Measurements from ENCODE around the gene GCN1.
A peak's percentile ranks its signal among the peaks of the same experiment; 100 is the strongest.

Gene GCN1

DNA sequence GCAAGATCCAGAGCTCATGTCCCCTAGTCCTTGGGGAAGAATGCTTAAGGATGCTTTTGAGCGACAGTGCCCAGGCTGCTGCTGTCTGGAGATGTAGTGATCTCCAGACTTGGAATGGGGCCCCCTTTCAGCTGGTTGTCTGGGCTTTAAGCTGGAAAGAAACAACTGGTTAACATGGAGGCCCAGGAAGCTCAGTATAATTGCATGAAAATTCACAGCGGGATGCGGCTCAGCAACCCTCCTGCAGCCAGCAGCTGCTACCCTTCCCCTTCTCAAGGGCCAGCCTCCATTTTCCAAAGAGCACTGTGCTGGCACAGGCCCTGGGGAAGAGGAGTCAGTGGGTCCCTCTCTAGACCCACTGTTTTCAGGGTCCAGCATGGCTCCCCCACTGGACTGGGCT is 104.3 kb downstream of the GCN1 start:
- no peak for DNase-seq

DNA sequence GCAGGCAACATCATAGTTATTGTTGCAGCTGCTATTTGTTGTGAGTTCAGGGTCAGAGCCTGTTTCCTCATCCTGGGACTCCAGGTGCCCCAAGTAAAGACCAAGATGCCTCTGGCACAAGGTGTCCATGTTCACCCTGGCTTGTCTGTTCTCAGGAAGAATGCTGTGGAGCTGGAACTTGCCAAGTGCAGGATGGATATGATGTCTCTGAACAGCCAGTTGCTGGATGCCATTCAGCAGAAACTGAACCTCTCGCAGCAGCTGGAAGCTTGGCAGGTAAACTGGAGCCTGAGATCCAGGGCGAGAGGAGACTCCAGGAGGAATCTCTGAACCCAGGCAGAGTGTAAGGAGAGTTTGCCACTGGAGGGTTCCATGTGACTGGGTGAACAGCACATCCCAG is 104.7 kb downstream of the GCN1 start:
- no peak for DNase-seq

DNA sequence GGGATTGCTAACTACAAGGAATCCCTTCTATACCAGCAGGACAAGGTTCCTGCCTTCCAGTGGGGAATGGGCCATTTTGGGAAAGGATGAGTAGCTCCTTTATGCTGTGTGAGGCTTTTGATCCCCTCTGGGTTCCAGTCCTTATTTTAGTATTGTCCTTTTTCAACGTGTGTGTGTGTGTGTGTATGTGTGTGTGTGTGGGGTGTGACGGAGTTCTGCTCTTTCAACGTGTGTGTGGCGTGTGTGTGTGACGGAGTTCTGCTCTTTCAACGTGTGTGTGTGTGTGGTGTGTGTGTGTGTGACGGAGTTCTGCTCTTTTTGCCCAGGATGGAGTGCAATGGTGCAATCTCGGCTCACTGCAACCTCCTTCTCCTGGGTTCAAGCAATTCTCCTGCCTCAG is 105.4 kb downstream of the GCN1 start:
- DNase-seq = no peak

DNA sequence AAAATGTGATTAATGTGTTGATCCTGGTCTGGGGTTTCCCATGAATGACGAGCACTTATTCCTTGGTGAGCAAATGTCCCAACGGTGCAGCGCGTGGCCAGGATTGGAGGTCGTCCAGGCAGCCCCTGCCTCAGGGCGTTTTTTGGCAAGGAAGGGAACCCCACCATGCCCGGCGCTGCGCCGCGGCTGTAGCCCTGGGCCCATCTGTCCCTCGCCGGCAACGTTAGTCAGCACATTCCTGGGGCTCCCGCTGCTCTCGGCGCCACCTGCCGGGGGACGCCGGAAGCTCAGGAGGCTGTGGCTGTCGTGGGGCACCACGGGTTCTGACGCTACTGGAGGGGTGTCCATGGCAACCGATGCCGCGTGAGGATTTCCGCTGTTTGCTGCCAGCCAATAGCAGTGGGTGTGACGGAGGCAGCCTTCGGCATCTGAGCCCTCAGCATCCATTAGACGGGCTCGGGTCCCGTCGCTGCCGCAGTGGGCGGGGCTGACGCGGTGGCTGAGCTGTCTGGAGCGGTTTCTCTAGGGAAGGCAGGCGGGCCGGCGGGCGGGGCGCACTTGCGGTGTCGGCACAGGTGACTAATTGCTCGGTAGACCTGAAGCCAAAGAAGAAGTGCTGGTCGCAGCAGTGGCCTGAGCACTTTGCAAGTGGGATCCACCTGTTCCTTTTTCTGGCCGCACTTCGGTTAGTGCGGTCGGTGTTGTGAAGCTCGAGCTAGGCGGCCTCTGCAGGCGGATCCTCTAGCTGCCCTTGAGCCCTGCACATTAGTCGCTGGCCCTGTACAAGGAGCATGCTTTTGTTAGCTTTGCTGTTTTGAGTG is 107.5 kb downstream of the GCN1 start:
- peak; percentile 100 for DNase-seq

DNA sequence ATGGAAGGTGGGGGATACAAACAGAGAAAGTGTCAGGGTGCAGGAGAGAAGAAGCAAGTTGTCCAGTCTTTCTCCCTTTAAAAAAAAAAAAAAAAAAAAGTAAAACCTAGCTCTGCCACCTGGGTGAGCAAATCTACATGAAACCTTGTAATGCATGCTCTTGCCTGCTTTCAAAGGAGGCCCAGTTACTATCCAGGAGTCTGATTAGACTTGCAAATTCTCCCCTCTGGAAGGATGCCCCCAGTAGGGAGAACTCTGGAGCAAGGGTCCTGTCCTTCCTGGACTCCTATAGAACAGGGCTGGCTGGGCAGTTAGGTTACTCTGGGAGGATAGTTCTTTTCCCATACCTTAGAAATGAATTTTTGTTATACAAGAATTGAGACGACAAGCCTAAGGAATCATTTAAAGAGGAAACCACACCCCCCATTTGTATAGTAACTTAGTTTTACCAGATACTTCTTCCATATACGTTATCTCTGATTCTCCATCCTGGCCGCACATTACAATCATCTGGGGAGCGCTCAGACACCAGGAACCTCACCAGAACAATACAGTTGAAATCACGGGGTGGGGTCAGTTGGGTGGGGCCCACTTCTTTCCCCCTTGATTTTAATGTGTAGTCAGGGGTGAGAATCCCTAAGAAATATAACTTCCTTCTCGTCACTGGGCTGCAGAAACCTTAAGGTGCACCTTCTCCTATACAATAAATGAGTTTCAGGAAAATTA is 108.4 kb downstream of the GCN1 start:
- DNase-seq = peak; percentile 53

DNA sequence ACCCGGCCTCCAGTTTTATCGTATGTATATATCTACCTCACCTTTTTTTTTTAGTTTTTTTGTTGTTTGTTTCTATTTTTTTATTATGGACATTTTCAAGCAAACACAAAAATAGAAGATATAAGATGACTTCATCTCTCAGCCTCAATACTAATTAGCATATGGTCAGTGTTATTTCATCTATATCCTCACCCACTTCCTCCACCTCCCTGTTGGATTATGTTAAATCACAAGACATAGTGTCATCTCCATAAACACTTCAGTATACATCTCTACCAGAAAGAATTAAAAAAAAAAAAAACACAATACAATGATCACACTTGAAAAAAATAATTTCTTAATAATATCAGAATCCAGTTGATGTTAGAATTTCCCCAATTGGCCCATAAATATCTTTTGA is 112.9 kb downstream of the GCN1 start:
- DNase-seq = no peak

DNA sequence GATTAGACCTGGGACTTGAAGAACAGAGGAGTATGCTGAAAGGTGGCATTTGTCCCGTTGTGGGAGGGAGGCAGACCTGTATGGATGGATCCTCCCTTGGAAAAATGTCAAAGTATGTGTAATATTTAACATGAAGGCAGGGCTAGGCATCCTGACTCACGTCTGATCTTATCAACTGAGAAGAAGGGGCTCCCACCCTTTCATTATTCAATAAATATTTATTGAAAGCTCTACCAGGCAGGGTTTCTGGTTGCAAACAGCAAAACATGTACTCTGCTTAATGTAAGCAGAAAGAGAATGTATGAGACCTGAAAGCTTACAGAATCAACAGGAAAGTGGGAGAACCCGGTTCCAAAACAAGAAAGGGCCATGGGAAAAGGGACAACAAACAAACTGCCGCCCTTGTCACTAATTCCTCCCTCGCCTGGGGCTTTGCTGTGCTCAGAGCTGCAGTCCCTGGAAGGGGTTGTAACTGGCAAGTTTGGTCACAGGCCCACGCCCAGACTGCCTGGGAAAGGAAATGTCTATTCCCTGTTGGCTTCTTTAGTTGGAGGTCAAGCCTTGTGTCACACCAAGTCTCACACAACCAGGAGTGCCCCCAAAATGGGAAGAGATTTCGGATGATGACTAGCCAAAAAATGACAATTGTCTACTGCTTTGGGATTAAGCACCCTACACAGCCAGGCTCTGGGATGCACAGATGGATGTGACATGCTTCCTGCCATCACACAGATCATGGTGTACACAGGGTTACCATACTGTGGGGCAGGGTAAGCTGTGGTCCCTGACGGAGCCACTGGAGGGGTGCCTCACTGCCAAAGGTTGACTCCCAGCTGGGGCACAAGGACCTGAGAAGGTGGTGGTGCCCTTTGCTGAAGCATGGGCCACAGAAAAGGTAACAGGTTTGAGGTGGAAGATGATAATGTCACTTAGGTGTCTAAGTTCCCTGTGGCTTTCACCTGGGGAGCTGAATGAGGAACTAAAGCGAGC is 114.8 kb downstream of the GCN1 start:
- no peak for DNase-seq

DNA sequence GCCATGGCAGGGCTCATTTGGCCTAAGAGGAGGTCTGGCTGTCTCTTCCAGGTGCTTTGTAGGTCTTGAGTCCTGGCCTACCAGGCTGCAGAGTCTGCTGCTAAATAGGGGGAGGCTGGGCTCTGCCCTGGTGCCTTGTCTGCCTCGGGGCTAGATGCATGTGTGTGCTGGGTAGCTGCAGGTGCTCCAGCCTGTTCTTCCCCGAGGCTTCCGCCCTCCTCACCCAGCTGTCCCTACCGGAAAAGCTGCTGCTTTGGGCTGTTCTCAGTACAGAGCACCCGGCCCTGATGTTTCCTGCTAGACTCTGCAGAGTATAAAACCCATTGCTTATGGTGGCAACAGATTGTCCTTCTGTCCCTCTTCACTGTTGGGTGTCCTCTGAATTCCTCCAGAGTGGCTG is 115.6 kb downstream of the GCN1 start:
- no peak for DNase-seq

DNA sequence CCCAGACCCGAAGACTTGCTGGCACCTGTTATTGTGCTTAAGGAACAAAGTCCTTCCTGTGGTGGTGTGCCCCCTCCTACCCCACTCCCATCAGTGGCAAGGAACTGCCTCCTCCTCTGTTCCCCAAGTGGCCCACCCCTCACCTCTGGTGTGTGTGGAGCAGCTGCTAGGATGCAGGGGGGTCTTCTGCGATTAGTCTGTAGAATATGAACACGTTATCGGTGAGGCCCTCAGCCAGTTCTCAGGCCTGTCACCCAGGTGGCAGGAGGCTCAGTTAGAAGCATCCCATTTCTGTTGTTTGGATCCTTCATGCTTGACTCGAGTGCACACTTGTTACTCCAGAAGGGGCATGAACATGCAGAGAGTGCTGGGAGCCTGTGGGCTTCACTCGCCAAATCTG is 117.3 kb downstream of the GCN1 start:
- no peak for DNase-seq
